RPMI7951 (cell line): ENCODE results near the gene SUSD1. TPM values are rescaled to one million over a fixed set of nuclear protein-coding genes. Genes with fewer than 3 reads are reported as not detected.
"Not testable (repeated sequence)": the region's sequence is repeated elsewhere in the genome, so short reads cannot be mapped to it uniquely, and the experiment has no call there.

Experiments
- DNase-seq: peaks from one replicate; pipeline ENCODE4 v3.0.0-alpha.2; 2012; ENCODE audit warnings: low read depth
- total RNA-seq: library from RNA; depleted of rRNA; stranded (reverse); fragments of >200 nt; shearing (Covaris generic); gene quantifications from 2 replicates; pipeline ENCODE4 v1.2.3, GENCODE V29; 2014

SUSD1 gene
- total RNA-seq, 1 experiment from 2014 or later: 3.4 TPM

DNA sequence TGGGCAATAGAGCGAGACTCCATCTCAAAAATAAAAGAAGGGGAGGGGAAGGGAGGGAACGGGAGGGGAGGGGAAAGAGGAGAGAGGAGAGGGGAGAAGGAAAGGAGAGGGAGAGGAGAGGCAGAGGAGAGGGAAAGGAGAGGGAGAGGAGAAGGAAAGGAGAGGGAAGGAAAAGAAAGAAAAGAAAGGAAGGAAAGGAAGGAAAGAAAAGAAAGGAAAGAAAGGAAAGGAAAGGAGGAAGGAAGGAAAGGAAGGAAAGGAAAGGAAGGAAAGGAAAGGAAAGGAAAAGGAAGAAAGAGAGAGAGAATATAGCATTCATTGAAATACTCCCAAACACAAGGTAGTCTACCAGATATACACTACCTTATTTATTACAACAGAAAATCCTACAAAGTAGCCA lies 44.8 kb downstream of the SUSD1 start:
- no peak for DNase-seq

DNA sequence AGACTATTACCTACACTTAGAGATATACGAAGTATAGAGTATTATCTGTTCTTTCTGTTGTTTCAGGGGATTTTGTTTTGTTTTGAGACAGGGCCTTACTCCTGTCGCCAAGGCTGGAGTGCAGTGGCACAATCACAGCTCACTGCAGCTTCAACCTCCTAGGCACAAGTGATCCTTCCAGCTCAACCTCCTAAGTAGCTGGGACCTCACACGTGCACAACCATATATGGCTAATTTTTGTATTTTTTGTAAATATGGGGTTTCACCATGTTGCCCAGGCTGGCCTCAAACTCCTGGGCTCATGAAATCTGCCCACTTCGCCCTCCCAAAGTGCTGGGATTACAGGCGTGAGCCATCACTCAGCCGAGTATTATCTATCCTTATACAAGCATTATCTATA lies 45.9 kb downstream of the SUSD1 start:
- DNase-seq: no peak

DNA sequence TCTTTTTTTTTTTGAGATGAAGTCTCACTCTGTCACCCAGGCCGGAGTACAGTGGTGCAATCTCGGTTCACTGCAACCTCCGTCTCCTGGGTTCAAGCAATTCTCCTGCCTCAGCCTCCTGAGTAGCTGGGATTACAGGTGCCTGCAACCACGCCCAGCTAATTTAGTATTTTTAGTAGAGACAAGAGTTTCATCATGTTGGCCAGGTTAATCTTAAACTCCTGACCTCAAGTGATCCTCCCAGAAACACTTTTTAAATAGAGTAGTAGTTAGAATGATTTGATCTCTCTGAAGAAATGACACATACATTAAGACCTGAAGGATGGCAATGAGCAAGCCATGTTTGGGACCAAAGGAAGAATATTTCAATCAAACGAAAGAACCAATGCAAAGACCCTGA lies 46.7 kb downstream of the SUSD1 start:
- not testable (repeated sequence) for DNase-seq

DNA sequence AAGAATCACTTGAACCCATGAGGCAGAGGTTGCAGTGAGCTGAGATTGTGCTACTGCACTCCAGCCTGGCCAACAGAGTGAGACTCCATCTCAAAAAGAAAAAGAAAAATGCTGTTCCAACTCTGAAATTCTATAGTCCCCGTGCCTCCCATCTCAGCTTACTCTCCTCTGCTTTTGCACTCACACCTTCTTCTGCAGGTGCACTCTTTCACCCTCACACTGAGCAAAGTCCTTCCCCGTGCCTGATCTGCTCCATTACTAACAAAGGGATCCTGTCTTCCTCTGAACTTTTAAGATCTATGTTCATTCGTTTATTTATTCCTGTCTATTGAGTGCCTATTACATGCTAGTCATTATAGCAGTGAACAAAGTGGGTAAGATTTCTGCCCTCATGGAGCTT lies 47.8 kb downstream of the SUSD1 start:
- no peak for DNase-seq

DNA sequence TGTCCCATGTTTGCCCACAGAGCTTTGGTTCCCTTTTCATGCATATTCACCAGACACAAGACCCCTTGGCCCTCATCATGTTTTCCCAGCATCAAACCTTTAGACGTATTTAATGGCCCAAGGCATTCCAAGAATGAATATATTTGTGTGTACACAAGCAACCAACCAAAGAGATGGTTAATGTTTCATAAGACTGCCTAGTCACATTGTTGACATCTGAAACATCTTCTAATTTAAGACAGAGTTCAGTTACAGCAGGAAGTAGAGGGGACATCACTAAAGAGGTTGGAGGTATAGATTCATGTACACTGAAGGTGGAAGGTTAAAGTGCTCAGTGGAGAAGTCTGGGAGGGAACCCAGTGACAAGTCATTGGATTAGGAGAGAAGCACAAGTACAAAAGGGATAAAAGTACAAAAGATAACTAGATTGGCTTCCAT lies 49.1 kb downstream of the SUSD1 start:
- DNase-seq: no peak

DNA sequence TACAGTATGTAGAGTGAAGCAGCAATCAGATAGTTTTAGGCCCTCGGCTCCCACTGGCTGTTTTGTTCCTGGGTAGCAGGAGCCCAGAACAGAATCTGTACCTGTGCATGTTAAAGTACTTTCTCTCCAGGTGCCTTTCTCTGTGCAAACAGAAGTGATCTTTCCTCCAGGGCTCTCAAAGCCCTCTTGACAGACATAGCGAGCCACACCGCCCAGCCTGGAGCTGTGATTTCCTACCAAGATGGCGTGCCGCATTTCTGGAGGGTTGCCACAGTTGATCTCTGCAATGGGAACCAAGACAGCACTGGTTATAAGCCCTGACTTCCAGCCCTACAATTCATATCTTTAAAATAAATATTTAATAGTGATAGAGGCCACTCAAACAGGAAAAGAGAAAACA lies 50.9 kb downstream of the SUSD1 start:
- DNase-seq: no peak

DNA sequence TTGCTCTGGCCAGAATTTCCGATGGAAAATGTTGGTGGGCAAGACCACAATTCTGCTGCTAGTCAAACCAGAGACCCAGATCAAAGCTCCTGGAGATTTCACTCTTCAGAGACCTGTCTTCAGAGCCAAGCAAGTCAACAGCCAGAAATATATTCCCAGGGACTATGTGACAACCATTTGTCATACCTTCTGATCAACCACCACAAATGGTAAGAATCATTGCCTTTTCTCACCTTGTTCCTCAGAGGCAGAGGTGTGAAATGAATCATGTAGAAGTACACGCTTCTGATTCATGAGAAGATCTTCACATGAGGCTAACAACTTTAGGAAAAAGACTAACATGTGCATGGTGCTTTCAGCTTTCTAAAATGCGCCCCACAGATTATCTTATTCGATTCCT lies 53.5 kb downstream of the SUSD1 start:
- no peak for DNase-seq

DNA sequence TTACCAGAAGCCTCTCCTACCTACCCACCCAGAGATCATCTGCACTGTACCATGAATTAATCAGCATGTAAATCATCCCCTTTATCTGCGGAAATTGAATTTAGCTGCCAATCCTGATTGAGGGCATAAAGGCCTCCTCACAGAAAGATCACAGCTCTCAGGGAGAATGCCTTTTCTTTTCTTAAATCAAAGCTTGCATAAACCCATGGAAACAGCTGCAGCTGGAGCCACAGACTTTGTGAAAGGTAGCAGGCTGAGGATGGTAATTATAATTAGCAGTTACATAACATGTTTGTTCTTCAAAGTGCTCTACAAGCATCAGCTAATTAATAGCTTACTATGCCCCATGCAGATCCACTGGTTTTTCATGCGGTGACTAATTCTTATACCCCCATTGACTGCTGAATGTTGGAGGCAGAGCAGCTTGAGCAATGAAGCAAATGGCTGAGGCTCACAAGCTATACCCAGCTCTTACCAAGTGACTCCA lies 54.6 kb downstream of the SUSD1 start:
- no peak for DNase-seq

DNA sequence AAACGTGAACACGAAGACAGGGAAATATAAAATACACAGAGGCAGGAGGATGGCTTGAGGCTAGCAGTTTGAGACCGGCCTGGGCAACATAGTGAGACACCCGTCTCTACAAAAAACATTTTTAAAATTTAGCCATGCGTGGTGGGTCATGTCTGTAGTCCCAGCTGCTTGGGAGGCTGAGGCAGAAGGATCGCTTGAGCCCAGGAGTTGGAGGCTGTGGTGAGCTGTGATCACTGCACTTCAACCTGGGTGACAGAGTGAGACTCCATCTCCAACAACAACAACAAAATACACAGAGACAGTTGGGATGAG lies 55.1 kb downstream of the SUSD1 start:
- no peak for DNase-seq

DNA sequence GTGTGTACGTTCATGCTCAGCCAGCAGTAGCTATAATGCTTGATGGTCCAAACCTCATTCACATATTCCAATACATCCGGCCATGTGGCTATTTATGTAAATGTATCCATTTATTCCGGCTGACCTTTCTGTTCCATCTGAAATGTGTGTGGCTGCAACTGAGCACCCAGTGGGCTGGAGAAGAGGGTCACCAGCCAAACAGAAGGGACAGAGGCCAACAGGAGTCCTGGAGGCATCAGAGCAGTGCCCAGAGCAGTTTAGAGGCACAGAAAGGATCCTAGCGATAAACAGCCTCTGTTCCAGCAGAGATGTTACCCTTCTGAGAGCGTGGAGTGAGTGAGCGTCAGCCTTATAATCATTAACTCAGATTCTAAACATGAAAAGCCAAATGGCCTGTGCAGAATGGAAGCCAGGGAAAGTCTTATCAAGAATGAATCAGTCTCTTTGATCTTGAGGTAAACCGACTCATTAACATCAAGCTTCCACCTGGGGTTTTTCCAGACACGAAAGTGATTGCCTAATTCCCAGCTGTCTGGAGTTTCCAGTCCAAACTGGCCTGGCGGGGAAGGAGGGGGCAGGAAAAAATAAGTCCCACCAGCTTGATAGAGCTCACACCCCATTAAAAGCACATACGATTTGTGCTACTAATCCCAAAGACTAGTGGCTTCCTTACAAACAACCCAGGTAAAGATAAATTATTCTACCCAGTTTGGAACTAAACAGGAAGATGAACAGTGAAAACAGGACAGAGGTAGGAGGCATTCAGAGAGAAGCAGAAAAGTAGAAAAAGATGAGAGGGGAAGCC lies 55.7 kb downstream of the SUSD1 start:
- peak; percentile 35 for DNase-seq

DNA sequence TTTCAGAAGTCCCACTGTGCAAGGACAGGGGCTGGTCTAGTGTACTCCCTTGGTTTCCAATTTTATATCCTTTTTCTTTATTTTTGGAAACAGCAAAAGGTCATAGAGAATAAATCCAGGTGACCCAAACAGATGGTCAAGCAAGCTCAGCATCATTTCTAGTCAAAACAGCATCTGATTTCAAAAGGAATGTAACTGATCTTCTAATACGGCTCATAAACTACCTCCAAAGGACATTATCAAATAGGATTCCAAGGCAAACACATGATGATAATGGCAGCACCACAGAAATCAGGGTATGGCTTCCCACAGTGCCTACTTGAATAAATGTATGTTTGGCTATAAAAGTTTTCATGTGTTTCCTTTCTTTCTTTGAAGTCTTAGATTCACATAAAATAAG lies 57.1 kb downstream of the SUSD1 start:
- DNase-seq: no peak

DNA sequence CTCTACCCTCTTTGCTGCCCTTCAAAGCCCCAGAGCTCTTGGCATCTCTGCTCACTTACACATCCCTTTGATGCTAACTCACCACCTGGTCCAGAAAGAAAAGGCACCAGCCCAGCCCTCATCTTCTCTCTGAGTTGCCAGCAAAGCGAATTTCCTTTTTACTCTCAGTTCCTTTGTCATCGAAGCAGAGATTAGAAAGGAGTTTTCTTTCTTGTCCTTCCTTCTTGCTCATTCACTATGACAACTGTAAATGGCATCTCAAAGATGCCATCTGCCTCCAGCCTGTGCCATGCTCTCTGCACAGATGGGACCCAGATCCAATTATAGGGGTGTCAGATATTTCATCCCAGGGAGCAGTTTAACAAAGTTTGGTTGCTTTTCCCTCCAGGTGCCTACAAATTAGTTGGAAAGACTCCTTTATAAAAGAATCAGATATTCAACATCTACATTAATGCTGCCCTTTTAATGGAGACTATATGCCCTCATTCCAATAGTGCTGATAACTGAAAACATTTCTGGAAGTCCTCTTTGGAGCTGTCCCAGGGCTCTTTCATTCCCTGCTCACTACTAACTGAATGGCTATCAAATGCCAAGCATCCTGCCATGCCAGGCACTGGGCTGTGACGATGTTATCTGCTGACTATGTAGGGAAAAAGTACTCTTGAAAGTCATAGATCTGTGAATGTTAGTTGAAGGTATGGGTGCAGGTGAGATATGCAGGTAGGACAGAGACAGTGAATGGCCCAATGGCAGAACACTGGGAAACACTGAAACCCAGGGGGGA lies 58.9 kb downstream of the SUSD1 start:
- DNase-seq: no peak

DNA sequence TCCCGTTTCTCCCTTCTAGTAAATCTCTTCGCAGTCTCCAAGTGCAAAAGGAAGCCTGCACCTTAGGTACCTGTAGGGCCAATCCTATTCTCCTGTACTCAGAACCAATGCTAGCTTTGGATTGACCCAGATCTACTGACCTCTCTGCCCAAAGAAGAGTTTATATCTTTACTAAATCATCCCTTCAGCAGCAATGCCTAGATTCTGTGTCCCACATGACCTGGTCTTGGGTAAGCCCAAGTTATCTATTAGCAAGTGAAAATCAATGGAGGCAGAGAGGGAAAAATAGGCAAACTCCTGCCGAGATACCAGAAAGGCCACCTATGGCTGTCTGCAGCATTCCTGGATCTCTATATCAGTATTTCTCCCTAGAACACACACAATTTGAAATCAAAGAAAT lies 60.0 kb downstream of the SUSD1 start:
- DNase-seq: no peak

DNA sequence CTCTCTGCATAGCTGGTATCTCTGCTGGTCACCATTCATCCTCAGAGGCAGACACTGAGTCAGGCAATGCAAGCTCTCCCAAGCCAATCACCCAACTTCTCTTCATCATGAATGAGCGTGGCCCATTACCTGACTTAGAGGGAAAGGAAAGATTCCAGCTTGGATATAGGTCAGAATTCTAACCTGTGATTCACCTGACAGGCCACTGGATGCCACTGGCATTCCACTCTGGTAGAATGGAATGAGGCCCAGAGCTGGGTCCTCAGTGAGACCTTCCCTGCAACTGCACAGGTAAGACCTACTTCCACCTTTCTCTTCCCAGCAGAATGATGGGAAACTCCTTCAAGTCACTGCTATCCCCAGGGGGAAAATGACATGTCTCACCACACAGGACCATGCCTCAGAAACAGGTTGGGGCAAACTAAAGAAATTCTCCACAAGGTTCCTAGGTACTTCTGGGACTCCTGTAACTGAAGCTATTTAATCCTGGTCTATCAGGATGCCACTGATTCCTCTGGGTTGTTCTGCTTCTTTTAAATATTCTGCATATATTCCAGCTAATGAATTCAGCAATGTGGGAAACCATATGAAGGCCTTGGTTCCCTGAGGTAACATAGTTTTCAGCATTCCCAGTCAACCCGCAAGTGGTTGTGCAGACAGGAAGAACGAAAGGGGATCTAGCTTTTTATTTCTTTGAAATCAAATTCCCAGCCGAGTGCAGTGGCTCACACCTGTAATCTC lies 62.0 kb downstream of the SUSD1 start:
- no peak for DNase-seq

DNA sequence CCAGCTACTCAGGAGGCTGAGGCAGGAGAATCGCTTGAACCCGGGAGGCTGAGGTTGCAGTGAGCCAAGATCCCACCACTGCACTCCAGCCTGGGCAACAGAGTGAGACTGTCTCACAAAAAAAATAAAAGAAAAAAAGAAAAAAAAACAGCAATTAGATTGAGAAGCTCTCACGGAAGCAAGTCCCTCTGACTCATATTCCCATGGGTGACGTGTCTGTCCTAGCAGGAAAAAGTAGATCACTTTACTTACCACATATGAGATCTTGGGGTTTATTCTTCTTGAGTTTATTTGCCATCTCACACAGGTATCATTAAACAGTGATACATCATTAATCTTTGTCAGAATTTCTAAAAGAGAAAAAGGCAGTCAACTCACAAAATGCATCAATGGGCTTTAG lies 62.6 kb downstream of the SUSD1 start:
- DNase-seq: peak; percentile 88

DNA sequence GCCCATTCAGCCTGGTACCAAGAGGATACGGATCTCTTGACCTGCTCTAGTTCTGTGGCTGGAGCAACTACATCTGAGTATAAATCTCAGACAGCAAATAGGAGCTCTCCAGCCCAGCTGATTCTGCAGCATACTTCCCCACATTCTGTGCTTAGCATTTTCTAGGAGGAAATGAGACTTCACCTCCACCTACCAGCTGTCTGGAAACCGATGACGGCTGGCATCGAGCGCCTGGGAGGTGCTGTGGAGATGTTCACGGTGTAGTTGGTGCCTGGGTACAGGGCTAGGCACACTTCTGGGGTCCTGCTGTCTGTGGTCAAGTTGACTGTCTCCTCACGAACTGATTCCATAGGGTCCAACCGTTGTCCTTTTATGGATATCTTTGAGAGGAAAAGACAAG lies 63.6 kb downstream of the SUSD1 start:
- no peak for DNase-seq

DNA sequence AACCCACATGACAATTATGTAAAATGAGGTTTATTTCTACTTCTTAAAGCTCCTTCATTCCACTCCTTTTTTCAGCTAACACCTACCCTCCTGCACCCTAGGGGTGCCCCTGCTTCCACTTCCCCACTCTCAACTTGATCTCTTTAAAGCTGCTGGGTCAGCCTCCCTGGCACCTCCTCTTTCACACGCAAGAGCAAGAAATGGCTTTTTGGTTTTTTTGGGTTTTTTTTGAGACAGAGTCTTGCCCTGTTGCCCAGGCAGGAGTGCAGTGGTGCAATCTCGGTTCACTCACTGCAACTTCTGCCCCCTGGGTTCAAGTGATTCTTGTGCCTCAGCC lies 64.4 kb downstream of the SUSD1 start:
- DNase-seq: no peak

DNA sequence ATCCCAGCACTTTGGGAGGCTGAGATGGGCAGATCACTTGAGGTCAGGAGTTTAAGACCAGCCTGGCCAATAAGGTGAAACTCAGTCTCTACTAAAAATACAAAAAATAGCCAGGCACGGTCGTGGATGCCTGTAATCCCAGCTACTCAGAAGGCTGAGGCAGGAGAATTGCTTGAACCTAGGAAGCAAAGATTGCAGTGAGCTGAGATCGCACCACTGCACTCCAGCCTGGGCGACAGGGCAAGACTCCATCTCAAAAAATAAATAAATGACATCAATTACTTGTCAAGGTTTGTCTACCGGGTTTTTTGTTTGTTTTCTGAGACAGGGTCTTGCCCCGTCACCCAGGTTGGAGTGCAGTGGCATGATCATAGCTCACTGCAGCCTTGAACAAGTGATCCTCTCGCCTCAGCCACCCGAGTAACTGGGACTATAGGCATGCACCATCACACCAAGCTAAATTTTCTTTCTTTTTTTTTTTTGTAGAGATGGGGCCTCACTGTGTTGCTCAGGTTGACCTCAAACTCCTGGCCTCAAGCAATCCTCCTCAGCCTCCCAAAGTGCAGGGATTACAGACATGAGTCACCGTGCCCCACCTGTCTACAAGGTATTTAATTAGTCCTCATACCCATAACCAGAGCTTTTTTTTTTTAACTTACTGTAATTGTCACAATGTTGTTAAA lies 64.9 kb downstream of the SUSD1 start:
- no peak for DNase-seq

DNA sequence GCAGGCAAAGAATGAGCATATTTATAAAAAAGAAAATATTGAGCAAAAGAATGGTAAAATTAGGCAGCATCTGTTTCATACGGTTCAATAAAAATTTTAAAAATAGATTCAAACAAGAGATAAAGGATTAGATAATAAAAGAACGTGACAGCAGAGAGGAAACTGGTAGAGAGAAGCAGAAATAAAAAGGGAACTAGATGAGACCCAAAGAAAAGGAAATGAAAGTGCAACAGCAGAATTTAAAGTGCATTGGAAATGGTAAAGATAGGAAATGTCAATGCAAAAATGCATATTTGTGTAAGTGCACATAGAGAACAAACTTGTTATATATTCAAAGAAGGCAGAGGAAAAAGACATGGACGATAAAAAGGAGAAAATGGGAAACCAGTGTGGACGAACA lies 70.2 kb downstream of the SUSD1 start:
- DNase-seq: no peak

DNA sequence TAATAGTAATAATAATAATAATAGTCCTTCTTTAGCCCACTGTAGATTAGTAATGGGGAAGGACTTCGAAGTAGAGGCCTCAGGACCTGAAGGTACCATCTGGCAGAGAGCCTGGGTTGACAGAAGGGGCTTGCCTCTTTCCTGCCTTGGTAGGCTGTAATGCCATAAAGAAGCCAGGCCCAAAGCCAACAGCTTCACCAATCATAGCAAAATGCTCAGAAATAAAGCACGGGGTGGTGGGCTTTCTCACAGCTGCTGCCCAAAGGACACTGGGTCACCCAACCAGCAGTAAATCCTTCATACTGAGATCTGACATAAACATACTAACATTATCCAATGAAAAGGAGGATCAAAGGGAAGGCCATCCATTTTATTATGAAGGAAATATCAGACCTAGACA lies 70.7 kb downstream of the SUSD1 start:
- DNase-seq: no peak

DNA sequence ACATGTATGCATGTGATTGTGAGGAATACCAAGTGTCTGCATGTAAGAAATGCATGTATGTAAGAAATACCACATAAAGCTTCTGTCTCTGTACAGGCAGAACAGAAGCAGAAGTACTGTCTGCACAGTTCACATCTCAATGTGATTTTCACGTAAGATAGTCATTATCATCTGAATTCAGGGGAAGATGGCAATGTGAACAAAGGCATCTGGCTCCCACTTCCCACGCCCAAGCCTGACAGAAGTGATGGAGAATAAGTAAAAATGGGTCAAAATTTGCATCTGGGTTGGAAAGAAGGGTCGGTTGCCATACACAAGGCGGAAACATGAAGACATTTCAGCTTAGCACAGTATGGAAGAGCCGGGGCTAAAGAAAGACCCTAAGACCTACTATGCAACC lies 71.7 kb downstream of the SUSD1 start:
- no peak for DNase-seq
